Amygdala (tissue), 56 donors: Measurements from ENCODE around the gene DMC1.
A peak's percentile ranks its signal among the peaks of the same experiment; 100 is the strongest.

Source experiments
- DNase-seq, 56 donors: peaks; one replicate each; lab custom pipeline; 2025; lab: John Stamatoyannopoulos, UW

The DMC1 gene

GRCh38 chr22:38505541-38506117 is 64.4 kb downstream of the DMC1 start:
- DNase-seq = peak in 49 of 56 donors; percentile 9 to 95 (median 74)

GRCh38 chr22:38504731-38505540 is 65.0 kb downstream of the DMC1 start:
- peak in 3 of 56 donors; percentile 3 to 22 (median 9) for DNase-seq

GRCh38 chr22:38503021-38503420 is 67.0 kb downstream of the DMC1 start:
- DNase-seq = no peak

DNA sequence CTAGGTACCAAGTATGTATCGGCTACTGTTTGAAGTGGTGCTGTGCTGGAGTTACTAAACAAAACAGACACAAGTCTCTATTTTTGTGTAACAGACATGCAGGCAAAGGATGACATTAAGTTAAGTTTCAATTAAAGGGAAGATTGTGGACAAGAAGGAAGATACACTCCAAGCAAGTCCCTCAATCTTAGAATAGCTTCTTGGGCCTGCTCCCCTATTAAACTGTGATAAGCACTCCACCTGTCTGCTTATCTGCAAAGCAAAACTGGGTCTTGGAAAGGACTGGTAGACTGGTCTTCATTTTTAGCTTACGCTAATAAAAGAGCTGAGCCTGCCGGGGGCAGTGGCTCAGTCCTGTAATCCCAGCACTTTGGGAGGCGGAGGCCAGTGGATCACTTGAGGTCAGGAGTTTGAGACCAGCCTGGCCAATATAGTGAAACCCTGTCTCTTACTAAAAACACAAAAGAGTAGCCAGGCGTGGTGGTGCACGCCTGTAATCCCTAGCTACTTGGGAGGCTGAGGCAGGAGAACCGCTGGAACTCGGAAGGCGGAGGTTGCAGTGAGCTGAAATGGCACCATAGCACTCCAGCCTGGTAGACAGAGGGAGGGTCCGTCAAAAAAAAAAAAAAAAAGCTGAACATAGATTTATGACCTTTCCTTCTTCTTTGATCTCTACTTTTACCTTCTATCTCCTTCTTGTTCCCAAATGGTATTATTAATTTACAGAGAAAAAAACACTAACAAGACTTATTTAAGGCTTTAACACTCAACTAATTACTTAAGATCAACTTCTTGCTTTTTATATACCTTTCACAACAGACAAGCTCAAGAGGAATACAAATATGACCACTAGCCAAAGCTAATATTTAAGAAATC is 67.9 kb downstream of the DMC1 start:
- DNase-seq = no peak

DNA sequence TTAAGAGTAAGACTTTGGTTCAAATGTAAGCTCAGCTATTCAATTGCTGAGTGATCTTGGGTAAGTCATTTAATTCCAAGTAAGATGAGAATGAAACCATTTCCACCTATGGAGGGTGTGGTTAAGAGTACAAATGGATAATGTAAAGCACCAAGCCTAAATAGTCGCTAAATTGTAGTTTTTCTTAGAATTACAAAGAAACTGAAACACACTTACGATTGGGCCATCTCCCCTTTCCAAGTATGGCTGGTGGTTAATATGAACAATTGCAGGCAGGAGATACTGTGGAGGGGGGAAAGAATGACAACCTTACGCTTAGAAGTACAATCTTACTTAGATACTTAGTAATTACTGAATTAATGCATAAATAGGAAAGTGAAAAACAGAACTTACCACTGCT is 72.1 kb downstream of the DMC1 start:
- DNase-seq = no peak

DNA sequence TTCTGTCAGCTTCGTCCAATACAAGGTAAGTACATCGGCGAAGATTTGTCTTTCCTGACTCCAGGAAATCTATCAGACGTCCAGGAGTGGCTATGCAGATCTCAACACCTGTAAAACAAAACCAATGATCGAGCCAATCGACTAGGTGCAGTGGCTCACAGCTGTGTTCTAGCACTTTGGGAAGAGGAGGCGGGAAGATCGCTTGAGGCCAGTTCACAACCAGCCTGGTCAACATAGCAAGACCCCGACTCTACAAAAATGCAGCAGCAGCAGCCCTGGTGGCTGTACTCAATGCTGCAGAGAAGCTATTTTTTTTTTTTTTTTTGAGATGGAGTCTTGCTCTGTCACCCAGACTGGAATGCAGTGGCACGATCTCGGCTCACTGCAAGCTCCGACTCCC is 75.0 kb downstream of the DMC1 start:
- no peak for DNase-seq

GRCh38 chr22:38494498-38494897 is 75.5 kb downstream of the DMC1 start:
- no peak for DNase-seq

GRCh38 chr22:38491707-38492348 is 78.2 kb downstream of the DMC1 start:
- DNase-seq = no peak

DNA sequence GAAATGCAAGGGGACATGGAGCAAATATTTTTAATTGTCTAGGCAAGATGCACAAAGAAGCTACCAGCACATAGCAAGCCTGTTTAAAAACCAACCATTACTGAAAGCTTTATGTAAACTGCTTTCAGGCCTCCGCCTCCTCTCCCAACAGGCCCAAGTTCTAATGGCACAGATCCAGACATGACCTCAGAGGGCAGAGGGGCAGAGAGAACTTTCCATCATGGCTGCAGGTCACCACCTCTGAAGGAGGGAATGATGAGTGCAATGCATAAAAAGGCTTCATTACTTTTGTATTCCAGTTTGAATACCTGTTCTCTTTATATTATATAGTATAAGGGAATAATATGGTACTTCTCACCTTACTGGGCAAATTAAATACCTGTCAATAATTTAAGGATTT is 79.1 kb downstream of the DMC1 start:
- peak in 12 of 56 donors; percentile 9 to 47 (median 18) for DNase-seq

- no peak for DNase-seq
Observed at GRCh38 chr22:38490475-38490874, 79.5 kb downstream of the DMC1 start.

DNA sequence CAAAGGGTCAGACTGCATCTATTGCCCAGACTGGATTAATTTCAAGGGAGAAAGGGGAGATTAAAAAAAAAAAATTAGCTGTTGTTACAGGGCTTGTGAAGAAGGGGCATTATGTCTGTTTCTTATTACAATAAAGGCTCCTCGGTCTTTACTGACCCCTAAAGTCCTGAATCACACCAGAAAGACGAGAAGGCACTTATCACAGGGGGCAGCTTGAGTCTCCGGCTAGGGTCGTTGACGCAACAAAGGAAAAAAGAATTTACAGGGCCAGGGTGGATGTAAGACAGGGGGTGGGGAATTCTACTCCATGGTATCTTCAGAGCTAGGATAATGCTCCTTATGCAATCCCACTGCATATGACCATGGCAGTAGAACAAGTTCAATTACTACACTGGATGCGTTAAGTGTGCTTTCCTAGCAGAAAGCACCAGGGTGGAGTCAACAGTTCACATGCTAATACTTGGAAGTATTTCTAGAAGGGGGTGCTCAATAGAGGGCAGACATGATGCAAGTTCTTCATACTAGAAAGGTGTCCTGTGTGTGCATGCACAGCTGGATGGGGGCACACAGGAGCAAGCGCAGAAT is 80.3 kb downstream of the DMC1 start:
- DNase-seq = no peak

DNA sequence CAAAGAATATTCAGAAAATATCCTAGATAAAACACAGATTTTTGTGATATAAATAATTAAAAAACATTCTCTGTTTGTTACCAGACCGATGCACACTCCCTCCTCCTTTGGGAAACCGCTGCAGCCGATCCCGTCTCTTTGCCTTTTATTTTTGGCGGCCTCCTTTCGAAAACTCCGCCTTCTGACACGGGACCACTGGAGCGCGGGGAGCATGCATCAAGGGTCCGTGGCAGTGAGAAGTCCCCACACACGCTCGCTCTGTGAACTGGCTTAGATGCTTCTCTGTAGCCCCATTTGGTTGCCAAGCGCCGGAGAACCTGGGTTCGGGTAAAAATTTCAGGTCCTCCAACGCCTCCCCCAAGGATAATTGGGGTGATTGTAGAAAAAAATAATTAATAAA is 80.8 kb downstream of the DMC1 start:
- no peak for DNase-seq

DNA sequence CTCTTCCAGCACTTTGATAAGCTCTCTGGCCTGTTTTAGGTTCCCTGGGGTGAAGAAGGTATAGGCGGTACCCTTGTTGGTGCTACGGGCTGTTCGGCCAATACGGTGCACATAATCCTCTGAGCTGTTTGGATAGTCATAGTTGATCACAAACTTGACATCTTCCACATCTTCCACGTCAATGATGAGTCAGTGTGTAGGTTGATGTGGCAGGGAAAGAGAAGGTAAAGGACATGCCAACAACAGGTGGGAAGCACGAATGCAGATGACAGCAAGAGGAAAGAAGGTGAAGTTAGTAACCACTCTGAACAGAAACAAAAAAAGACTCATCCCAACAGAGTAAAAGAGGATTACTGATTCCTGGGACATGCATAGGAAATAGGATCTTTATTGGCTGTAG is 82.0 kb downstream of the DMC1 start:
- DNase-seq = no peak

DNA sequence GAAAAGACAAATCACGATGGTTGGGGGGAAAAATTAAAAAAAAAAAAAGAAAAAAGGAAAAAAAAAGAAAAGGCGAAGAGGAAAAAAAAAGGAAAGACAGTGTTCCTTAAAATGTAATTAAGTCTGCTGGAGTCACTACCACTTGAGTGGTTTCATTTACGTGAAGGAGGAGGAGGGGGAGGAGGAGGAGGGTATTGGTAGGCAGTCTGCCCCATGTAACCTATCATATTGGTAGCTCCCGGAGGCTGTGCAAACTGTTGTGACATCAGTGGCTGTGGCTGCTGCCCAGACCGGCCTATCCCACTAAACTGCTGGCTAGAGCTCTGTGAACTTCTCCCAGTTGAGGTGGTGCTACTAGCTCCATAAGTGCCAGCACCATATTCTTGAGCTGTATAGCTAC is 84.2 kb downstream of the DMC1 start:
- DNase-seq = no peak

DNA sequence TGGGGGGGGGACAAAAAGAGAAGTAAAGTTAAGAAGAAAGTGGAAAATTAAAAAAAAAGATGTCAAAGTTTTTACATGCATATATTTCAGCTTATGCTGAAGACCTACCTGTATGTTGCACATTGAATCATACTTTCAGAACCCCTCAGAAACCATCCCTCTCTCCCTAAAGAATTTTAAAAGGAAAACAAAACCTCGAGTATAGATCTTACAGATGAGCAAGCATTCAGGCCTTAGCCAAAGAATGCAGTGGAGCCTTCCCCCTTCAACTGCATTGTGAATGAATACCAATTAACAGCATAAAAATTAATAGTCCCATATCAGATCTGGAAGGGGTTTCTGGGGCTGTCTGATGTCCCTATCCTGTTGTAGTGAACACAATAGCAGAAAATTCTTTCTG is 85.7 kb downstream of the DMC1 start:
- DNase-seq = no peak

GRCh38 chr22:38482662-38483308 is 87.2 kb downstream of the DMC1 start:
- DNase-seq = no peak

DNA sequence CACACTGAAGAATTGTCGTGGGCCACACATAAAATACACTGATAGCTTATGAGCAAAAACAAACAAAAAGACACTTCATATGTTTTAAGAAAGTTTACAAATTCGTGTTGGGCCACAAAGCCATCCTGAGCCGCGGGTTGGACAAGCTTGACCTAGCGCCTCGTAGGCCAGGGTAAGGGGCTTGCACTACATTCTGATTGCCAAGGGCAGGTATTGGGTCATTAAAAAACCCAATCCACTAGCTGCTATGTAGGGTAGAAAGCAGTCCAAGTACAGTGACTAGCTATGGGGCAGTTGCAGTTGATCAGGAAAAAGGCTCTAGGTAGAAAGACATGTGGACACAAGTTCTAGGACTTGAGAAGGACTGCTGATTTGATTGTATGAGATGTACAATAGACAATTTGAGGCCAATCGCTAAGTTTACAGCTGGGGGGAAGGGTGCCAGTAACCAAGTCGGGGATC is 88.1 kb downstream of the DMC1 start:
- no peak for DNase-seq

- DNase-seq = no peak
Observed at GRCh38 chr22:38481162-38481870, 88.7 kb downstream of the DMC1 start.
